ENCODE measurements around the gene CDH1. TPM values are rescaled to one million over a fixed set of nuclear protein-coding genes. Genes with fewer than 3 reads are reported as not detected.

CDH1 gene
- total RNA-seq, 2 donors from 2014 or later: 118 to 123 TPM

GRCh38 chr16:68770671-68771070, 33.6 kb downstream of the CDH1 start:
- TF ChIP-seq CTCF (conservative IDR thresholded peaks at IDR 0.05): no peak
- no peaks in the 10 kb centered on the region for H3K4me1 Mint-ChIP-seq
- Histone ChIP-seq H3K4me3 (ENCODE audit: low read length) (no peak overlapping the region), H3K9me3 (ENCODE audit: control insufficient read depth, low read length) (no peaks in the 10 kb centered on the region), H3K27me3 (ENCODE audit: control insufficient read depth, insufficient read depth, low read length, poor library complexity, severe bottlenecking) (no peaks in the 10 kb centered on the region), H3K9ac (ENCODE audit: extremely low read depth, low read length, poor library complexity, severe bottlenecking) (no peak overlapping the region), H3K4me1 (ENCODE audit: control insufficient read depth, insufficient read depth, low read length) (no peaks in the 10 kb centered on the region), H3K36me3 (ENCODE audit: control insufficient read depth, insufficient read depth, low read length) (no peaks in the 10 kb centered on the region), H3K27ac (ENCODE audit: low read depth, low read length) (no peak overlapping the region)
- 95 to 99% methylated on average over 6 to 8 of the region's 8 CpGs for WGBS, 2 experiments (ENCODE audit: insufficient coverage in 1 of 2, insufficient read length in 1 of 2)
- H3K27ac Mint-ChIP-seq: no peak overlapping the region
- H3K4me3 Mint-ChIP-seq: no peak overlapping the region
- peaks cover 8% of the 10 kb centered on the region for H3K36me3 Mint-ChIP-seq (ENCODE audit: low read depth)
- H3K27me3 Mint-ChIP-seq (ENCODE audit: insufficient read depth): no peaks in the 10 kb centered on the region
- DNase-seq: no peak
- no peaks in the 10 kb centered on the region for H3K9me3 Mint-ChIP-seq

- H3K9me3 Mint-ChIP-seq: no peaks in the 10 kb centered on the region
- peaks cover 8% of the 10 kb centered on the region for H3K36me3 Mint-ChIP-seq (ENCODE audit: low read depth)
- no peaks in the 10 kb centered on the region for H3K4me1 Mint-ChIP-seq
- 92 to 99% methylated on average over 9 to 11 of the region's 11 CpGs for WGBS, 2 experiments (ENCODE audit: insufficient coverage in 1 of 2, insufficient read length in 1 of 2)
- H3K27ac Mint-ChIP-seq: no peak overlapping the region
- Histone ChIP-seq H3K27ac (ENCODE audit: low read depth, low read length) (no peak overlapping the region), H3K9me3 (ENCODE audit: control insufficient read depth, low read length) (no peaks in the 10 kb centered on the region), H3K4me3 (ENCODE audit: low read length) (no peak overlapping the region), H3K27me3 (ENCODE audit: control insufficient read depth, insufficient read depth, low read length, poor library complexity, severe bottlenecking) (no peaks in the 10 kb centered on the region), H3K36me3 (ENCODE audit: control insufficient read depth, insufficient read depth, low read length) (no peaks in the 10 kb centered on the region), H3K4me1 (ENCODE audit: control insufficient read depth, insufficient read depth, low read length) (no peaks in the 10 kb centered on the region), H3K9ac (ENCODE audit: extremely low read depth, low read length, poor library complexity, severe bottlenecking) (no peak overlapping the region)
- H3K4me3 Mint-ChIP-seq: no peak overlapping the region
- TF ChIP-seq CTCF (conservative IDR thresholded peaks at IDR 0.05): no peak
- no peak for DNase-seq
- H3K27me3 Mint-ChIP-seq (ENCODE audit: insufficient read depth): no peaks in the 10 kb centered on the region
These were observed 35.1 kb downstream of the CDH1 start for GRCh38 chr16:68772030-68772681.

- Mint-ChIP-seq H3K4me1 (no peaks in the 10 kb centered on the region), H3K27ac (no peak overlapping the region), H3K9me3 (no peaks in the 10 kb centered on the region), H3K27me3 (ENCODE audit: insufficient read depth) (no peaks in the 10 kb centered on the region), H3K36me3 (ENCODE audit: low read depth) (peaks cover 8% of the 10 kb centered on the region), H3K4me3 (no peak overlapping the region)
- Histone ChIP-seq H3K9me3 (ENCODE audit: control insufficient read depth, low read length) (no peaks in the 10 kb centered on the region), H3K4me3 (ENCODE audit: low read length) (no peak overlapping the region), H3K4me1 (ENCODE audit: control insufficient read depth, insufficient read depth, low read length) (no peaks in the 10 kb centered on the region), H3K36me3 (ENCODE audit: control insufficient read depth, insufficient read depth, low read length) (no peaks in the 10 kb centered on the region), H3K9ac (ENCODE audit: extremely low read depth, low read length, poor library complexity, severe bottlenecking) (no peak overlapping the region), H3K27me3 (ENCODE audit: control insufficient read depth, insufficient read depth, low read length, poor library complexity, severe bottlenecking) (no peaks in the 10 kb centered on the region), H3K27ac (ENCODE audit: low read depth, low read length) (no peak overlapping the region)
- 95 to 100% methylated on average over 1 to 2 of the region's 2 CpGs for WGBS, 2 experiments (ENCODE audit: insufficient coverage in 1 of 2, insufficient read length in 1 of 2)
- DNase-seq: no peak
- no peak for TF ChIP-seq CTCF (conservative IDR thresholded peaks at IDR 0.05)
These were observed 35.8 kb downstream of the CDH1 start for GRCh38 chr16:68772871-68773270.

Data from endodermal cell (in vitro differentiated cells).